Endothelial cell of umbilical vein (primary cell): Measurements from ENCODE around the gene OPA1.

Experiments used
- EZH2 ChIP-seq: IDR thresholded peaks from 2 replicates; pipeline ENCODE4 v1.6.1; 2012; ENCODE audit warnings: borderline replicate concordance, low read depth, mild to moderate bottlenecking, moderate library complexity, low read length, inconsistent platforms; ENCODE audit not compliant: severe bottlenecking
- JUN ChIP-seq: IDR thresholded peaks from 2 replicates; pipeline ENCODE4 v1.6.1; 2011; ENCODE audit warnings: borderline replicate concordance, low read depth; ENCODE audit not compliant: insufficient read length, insufficient read depth
- POLR2A ChIP-seq: IDR thresholded peaks from 2 replicates; pipeline ENCODE4 v1.6.1; 2012; ENCODE audit warnings: low read depth, mild to moderate bottlenecking, control low read depth, low read length
- TF ChIP-seq, protein P1 (sequence below), 2 donors: IDR thresholded peaks; 1 replicate in 1 of 2; 2 replicates in 1 of 2; pipeline ENCODE4 v1.5.1; 2011; ENCODE audit warnings: low read length in 2 of 2, mild to moderate bottlenecking in 2 of 2, moderate library complexity in 2 of 2, control low read depth in 1 of 2, inconsistent platforms in 1 of 2, low read depth in 1 of 2; ENCODE audit not compliant: insufficient read depth in 1 of 2; ENCODE audit errors: extremely low read depth in 1 of 2
- TF ChIP-seq, protein P2 (sequence below): IDR thresholded peaks from 2 replicates; pipeline ENCODE4 v1.6.1; 2011; ENCODE audit not compliant: insufficient read depth, insufficient read length

DNA sequence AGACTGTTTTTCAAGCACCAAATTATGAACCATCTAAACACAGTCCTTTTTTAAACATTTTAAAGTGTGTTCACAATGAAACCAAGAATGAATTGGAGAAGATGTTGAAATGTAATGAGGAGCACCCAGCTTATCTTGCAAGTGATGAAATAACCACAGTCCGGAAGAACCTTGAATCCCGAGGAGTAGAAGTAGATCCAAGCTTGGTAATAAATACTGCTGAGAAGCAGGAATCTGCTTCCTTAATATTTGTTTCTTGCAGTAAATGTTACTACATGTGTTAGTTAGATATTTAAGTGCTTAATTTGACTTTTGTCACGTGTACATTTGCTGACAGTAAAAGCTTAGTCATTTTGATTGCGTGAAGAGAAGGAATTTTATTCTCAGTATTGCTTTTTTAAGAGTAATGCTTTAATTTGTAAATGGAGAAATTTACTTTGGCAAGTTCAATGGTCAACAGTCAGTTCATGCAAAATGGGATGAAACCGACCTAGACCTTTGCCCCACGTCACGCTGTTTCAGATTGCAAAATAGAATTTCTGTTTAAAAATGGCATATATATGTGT lies 69.8 kb downstream of the OPA1 start:
- TF ChIP-seq, protein P1, sequence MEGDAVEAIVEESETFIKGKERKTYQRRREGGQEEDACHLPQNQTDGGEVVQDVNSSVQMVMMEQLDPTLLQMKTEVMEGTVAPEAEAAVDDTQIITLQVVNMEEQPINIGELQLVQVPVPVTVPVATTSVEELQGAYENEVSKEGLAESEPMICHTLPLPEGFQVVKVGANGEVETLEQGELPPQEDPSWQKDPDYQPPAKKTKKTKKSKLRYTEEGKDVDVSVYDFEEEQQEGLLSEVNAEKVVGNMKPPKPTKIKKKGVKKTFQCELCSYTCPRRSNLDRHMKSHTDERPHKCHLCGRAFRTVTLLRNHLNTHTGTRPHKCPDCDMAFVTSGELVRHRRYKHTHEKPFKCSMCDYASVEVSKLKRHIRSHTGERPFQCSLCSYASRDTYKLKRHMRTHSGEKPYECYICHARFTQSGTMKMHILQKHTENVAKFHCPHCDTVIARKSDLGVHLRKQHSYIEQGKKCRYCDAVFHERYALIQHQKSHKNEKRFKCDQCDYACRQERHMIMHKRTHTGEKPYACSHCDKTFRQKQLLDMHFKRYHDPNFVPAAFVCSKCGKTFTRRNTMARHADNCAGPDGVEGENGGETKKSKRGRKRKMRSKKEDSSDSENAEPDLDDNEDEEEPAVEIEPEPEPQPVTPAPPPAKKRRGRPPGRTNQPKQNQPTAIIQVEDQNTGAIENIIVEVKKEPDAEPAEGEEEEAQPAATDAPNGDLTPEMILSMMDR (IDR thresholded peaks at IDR 0.05; ENCODE audit: extremely low read depth in 1 of 2, insufficient read depth in 1 of 2, low read depth in 1 of 2, low read length in 2 of 2): no peak
- TF ChIP-seq EZH2 (no peak), JUN (no peak), POLR2A (no peak)
- TF ChIP-seq, protein P2, sequence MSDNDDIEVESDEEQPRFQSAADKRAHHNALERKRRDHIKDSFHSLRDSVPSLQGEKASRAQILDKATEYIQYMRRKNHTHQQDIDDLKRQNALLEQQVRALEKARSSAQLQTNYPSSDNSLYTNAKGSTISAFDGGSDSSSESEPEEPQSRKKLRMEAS: no peak
